Measurements from ENCODE around the gene PEX1.
"Not testable (repeated sequence)": the region's sequence is repeated elsewhere in the genome, so short reads cannot be mapped to it uniquely, and the experiment has no call there.

Gene PEX1

DNA sequence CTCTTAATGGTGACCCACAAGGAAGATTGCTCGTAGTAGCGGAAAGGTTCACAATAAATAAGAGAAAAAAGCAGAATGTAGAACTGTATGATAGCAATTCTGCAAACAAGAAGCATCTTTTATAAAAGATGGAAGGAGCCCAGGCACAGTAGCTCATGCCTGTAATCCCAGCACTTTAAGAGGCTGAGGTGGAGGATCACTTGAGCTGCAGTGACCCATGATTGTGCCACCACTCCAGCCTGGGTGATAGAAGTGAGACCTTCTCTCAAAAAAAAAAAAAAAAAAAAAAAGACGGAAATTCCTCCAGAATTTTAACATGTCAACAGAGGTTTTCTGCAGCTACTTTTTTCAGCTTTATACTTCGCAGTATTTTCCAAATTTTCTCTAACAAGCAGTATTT lies 67.8 kb downstream of the PEX1 start:
- DNase-seq (ENCODE audit: low spot score) = no peak

DNA sequence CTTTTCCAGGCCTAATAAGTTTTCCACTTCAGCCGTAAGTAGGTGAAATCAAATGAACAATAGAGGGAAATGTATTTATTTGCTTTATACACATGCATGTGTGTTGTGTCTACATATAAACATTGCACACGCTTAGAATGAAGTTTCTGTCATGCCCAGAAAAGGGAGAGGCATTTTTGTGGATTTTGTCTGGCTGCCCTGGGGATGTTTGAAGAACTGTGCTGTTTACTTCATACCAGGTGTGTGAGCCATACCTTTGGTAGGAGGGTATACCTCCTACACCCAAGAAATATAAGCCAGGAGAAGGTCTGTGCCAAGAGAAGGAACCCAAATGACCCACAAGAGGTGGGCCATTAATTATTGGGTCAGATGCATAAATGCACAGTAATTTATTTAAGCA lies 68.2 kb downstream of the PEX1 start:
- DNase-seq (ENCODE audit: low spot score) = no peak

DNA sequence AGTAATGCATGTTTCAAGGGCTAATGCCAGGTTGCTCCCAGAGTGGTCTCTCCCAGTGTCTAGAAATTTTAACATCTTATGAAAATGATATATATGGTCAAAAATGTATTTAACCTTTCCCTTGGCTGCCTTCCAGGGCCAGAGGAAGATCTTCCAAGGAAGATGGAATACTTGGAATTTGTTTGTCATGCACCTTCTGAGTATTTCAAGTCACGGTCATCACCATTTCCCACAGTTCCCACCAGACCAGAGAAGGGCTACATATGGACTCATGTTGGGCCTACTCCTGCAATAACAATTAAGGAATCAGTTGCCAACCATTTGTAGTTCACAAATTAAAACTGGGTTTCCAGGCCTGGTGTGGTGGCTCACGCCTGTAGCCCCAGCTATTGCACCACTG lies 72.1 kb downstream of the PEX1 start:
- no peak for DNase-seq (ENCODE audit: low spot score)

DNA sequence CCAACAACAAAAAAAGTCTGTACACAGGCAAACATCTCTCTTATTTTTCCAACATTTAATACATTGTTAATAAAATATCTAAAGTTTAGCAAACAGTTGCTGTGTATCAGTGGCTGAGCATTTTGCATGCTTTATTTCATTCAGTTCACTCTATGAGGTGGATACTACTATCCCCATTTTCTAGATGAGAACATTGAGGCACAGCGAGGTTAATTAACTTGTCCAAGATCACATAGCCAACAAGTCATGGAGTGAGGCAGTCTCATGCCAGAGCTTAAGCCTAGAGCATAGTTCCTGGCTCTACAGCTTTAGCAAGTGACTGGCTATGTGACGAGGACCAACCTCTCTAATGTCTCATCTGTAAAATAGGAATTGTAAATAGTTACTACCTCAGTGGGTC lies 76.7 kb downstream of the PEX1 start:
- no peak for DNase-seq (ENCODE audit: low spot score)

DNA sequence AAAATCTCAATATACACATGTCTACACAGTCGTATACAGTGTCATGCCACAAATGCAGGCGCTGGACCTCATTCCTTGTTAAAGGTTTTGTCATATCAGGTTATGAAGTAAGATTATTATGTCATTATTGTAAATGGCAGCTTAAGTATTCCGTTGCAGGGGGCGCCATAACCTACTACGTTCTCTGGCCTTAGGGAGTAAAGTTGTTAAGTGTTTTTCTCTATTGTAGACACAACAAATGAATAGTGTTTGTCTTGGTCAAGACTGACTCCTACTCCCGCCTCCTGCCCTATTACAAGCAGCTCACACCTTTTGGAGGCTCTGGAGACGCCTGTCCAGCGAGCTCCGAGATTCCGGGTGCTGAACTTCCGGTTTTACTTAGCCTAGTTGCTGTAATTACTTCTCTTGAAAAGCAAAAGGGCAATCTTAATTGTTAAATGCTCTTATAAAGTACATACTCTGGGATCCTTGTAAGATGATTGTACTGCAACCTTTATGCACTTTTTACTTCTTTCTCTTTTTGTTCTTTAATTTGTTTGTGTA lies 80.0 kb downstream of the PEX1 start:
- no peak for DNase-seq (ENCODE audit: low spot score)

DNA sequence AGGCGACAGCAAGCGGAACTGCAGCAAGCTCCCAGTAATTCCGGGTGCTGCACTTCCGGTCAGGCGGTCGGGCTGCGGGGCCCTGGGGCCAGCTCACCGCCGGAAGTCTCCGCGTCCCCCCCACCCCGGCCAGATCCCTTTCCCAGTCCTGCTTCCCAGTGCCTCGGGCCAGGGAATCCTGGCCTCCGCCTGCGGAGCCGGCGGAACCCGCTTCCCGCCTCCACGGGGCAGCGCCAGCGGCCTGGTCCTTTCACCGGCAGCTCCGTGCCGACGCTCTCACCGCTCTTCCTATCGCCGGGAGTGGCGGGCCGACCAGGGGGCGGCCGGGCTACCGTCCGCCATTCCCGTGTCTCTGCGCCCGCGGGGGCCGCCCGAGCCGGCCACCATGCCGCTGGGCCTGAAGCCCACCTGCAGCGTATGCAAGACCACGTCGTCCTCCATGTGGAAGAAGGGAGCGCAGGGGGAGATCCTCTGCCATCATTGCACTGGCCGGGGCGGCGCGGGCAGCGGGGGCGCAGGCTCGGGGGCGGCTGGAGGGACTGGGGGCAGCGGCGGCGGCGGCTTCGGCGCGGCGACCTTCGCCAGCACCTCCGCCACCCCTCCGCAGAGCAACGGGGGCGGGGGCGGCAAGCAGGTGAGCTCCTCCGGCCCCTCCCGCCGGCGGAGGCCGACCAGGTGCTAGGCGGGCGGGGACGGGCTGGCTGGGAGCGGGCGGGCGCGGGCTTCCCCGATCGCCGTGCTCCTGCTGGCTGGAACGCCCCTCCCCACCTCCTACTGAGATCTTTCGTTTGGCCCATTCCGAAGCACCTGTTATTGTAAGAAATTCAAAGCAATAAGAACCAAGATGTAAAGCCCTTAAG lies 80.7 kb downstream of the PEX1 start, which contains the start of gene GATAD1:
Gene GATAD1 (plus strand): TSS at position 138 of the 860 bp plus-strand sequence. CDS start 248 bp downstream, at position 386.
- DNase-seq (ENCODE audit: low spot score) = peak; percentile 94

DNA sequence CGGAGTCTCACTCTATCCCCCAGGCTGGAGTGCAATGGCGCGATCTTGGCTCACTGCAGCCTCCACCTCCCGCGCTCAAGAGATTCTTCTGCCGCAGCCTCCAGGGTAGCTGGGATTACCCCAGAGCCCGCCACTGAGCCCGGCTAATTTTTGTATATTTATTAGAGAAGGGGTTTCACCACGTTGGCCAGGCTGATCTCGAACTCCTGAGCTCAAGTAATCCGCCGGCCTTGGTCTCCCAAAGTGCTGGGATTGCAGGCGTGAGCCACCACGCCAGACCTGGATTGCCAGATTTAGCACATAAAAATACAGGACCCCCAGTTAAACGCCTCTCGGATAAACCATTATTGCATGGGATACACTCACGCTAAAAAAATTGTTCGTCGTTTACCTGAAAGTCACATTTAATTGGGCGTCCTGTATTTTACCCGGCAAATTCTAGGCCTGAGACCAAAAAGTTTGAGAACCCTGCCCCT lies 81.4 kb downstream of the PEX1 start:
- no peak for DNase-seq (ENCODE audit: low spot score)

DNA sequence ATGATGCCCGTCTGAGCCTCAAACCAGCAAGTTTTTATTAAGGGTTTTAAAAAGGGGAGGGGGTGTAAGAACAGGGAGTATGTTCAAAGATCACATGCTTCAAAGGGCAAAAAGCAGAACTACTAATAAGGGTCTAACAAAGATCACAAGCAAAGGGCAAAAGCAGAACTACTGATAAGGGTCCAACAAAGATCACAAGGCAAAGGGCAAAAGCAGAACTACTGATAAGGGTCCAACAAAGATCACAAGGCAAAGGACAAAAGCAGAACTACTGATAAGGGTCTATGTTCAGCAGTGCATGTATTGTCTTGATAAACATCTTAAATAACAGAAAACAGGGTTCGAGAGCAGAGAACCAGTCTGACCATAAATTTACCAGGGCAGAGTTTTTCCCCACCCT lies 85.6 kb downstream of the PEX1 start:
- not testable (repeated sequence) for DNase-seq (ENCODE audit: low spot score)

DNA sequence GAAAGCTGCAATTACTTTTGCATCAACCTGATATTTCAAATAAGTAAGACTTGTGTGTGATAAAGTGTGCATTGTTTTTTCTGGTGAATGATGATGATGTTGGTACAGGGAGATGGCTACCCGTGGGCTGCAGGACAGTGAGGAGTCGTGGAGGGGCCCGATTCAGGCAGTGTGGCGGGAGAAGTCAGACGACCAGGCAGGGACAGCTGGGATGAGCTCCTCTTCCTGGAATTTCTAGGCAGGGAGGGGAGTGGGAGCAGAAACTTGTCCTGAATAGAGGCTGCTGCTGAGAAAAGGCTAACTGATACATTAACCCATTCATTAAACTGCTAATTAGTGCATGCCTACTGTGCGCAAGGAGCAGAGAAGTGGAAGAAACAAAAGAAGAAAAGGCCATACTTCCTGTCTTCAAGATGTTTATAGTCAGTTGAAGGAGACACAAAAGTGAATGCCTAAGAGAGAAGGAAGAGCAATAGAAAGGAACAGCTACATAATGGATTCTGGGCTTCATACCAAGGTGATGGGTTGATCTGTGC lies 90.3 kb downstream of the PEX1 start:
- no peak for DNase-seq (ENCODE audit: low spot score)

Data from ecto neural progenitor cell (in vitro differentiated cells).